IMR-90 (cell line): ENCODE results near the gene VPS52. TPM values are rescaled to one million over a fixed set of nuclear protein-coding genes. Genes with fewer than 3 reads are reported as not detected.

Source experiments
- ATAC-seq: fragments of 200-7000 bp; cut with Tn5 transposase; 2 replicates; pipeline ENCODE4 v1.9.1; 2020; ENCODE audit warnings: low read depth, mild to moderate bottlenecking, moderate library complexity
- BruUV-seq: library from RNA; stranded (reverse); fragments of 400-500 nt; replicated peaks from 2 replicates; lab custom pipeline; 2021; lab: Mats Ljungman, UMichigan
- CTCF ChIA-PET: fragments of 300-600 bp; formaldehyde crosslinking; extraction: SDS; loops from one replicate; lab custom pipeline; 2021; ENCODE audit warnings: antibody characterized with exemption; lab: Yijun Ruan, JAX
- POLR2A ChIA-PET: fragments of 300-600 bp; sonication (Branson Sonifier 250); formaldehyde crosslinking; loops from one replicate; lab custom pipeline; 2022; ENCODE audit warnings: antibody characterized with exemption; ENCODE audit not compliant: unreplicated experiment; lab: Charles Lee
- DNase-seq: peaks from one replicate; pipeline ENCODE4 v3.0.0; 2013
- H2AFZ ChIP-seq: replicated peaks from 2 replicates; pipeline ENCODE3; 2013; ENCODE audit warnings: low read length, mild to moderate bottlenecking; ENCODE audit not compliant: poor library complexity
- H2AK5ac ChIP-seq: 2 replicates; pipeline ENCODE4 v1.6.1; 2013; ENCODE audit warnings: low read depth, low read length, inconsistent platforms
- H2AK9ac ChIP-seq: replicated peaks from 2 replicates; pipeline ENCODE3; 2013; ENCODE audit warnings: mild to moderate bottlenecking, low read depth, low read length, moderate library complexity; ENCODE audit not compliant: poor library complexity
- H2BK120ac ChIP-seq: 2 replicates; pipeline ENCODE4 v1.6.1; 2013; ENCODE audit warnings: low read depth, low read length, inconsistent platforms
- H2BK15ac ChIP-seq: 3 replicates; pipeline ENCODE4 v1.6.1; 2013; ENCODE audit warnings: low read depth, low read length, inconsistent platforms
- H2BK20ac ChIP-seq: 2 replicates; pipeline ENCODE4 v1.6.1; 2013; ENCODE audit warnings: low read depth, mild to moderate bottlenecking, inconsistent platforms, low read length, moderate library complexity
- H2BK5ac ChIP-seq: 2 replicates; pipeline ENCODE4 v1.6.1; 2013; ENCODE audit warnings: mild to moderate bottlenecking, low read depth, low read length, inconsistent platforms; ENCODE audit not compliant: poor library complexity, severe bottlenecking
- H3K14ac ChIP-seq: replicated peaks from 2 replicates; pipeline ENCODE4 v1.6.1; 2013; ENCODE audit warnings: low read depth, low read length, inconsistent platforms
- H3K18ac ChIP-seq: 2 replicates; pipeline ENCODE4 v1.6.1; 2013; ENCODE audit warnings: low read depth, low read length, control low read depth
- H3K23ac ChIP-seq: 2 replicates; pipeline ENCODE4 v1.6.1; 2013; ENCODE audit warnings: low read depth, low read length, inconsistent platforms
- H3K27ac ChIP-seq: 2 replicates; pipeline ENCODE4 v1.5.1; 2013; ENCODE audit warnings: mild to moderate bottlenecking, control low read depth, low read length; ENCODE audit not compliant: insufficient read depth
- H3K27me3 ChIP-seq: 2 replicates; pipeline ENCODE4 v1.6.1; 2013; ENCODE audit warnings: low read length; ENCODE audit not compliant: control insufficient read depth, insufficient read depth
- H3K36me3 ChIP-seq: 2 replicates; pipeline ENCODE4 v1.6.1; 2013; ENCODE audit warnings: low read length, mixed read lengths; ENCODE audit not compliant: control insufficient read depth, insufficient read depth
- H3K4ac ChIP-seq: 2 replicates; pipeline ENCODE4 v1.6.1; 2013; ENCODE audit warnings: low read depth, low read length, inconsistent platforms
- H3K4me1 ChIP-seq: 2 replicates; pipeline ENCODE4 v1.6.1; 2013; ENCODE audit warnings: low read length, mixed read lengths; ENCODE audit not compliant: control insufficient read depth, insufficient read depth
- H3K4me2 ChIP-seq: 2 replicates; pipeline ENCODE4 v1.6.1; 2013; ENCODE audit warnings: low read depth, mild to moderate bottlenecking, control low read depth, low read length, moderate library complexity
- H3K4me3 ChIP-seq: 2 replicates; pipeline ENCODE4 v1.5.1; 2013; ENCODE audit warnings: low read depth, mild to moderate bottlenecking, control low read depth, low read length, moderate library complexity; ENCODE audit not compliant: insufficient read depth
- H3K56ac ChIP-seq: 2 replicates; pipeline ENCODE4 v1.6.1; 2013; ENCODE audit warnings: low read length, inconsistent platforms; ENCODE audit not compliant: insufficient read depth; ENCODE audit errors: extremely low read depth
- H3K79me1 ChIP-seq, 2 experiments: 2 replicates each; pipeline ENCODE4 v1.6.1; 2013; ENCODE audit warnings: low read length in 2 of 2, inconsistent platforms in 1 of 2, low read depth in 1 of 2
- H3K9ac ChIP-seq: 2 replicates; pipeline ENCODE4 v1.6.1; 2013; ENCODE audit warnings: low read depth, low read length, control low read depth
- H3K9me1 ChIP-seq: 2 replicates; pipeline ENCODE4 v1.6.1; 2013; ENCODE audit warnings: low read length, inconsistent platforms; ENCODE audit not compliant: insufficient read depth
- H3K9me3 ChIP-seq: 2 replicates; pipeline ENCODE4 v1.6.1; 2013; ENCODE audit warnings: low read length; ENCODE audit not compliant: control insufficient read depth, insufficient read depth
- H4K20me1 ChIP-seq: 2 replicates; pipeline ENCODE4 v1.6.1; 2013; ENCODE audit warnings: low read length, inconsistent platforms; ENCODE audit not compliant: insufficient read depth
- H4K5ac ChIP-seq: 2 replicates; pipeline ENCODE4 v1.6.1; 2013; ENCODE audit warnings: mild to moderate bottlenecking, low read depth, low read length, control low read depth
- H4K8ac ChIP-seq, 2 experiments: 2 replicates each; pipeline ENCODE4 v1.6.1; 2013; ENCODE audit warnings: low read depth in 2 of 2, low read length in 2 of 2, control low read depth in 1 of 2, inconsistent platforms in 1 of 2
- H4K91ac ChIP-seq: 2 replicates; pipeline ENCODE4 v1.6.1; 2013; ENCODE audit warnings: low read depth, low read length, inconsistent platforms; ENCODE audit not compliant: insufficient read depth
- BHLHE40 ChIP-seq: fragments of 150-350 bp; IDR thresholded peaks from 2 replicates; pipeline ENCODE4 v1.6.1; 2016; ENCODE audit warnings: mild to moderate bottlenecking, low read depth, low read length
- CEBPB ChIP-seq: IDR thresholded peaks from 2 replicates; pipeline ENCODE4 v1.6.1; 2012; ENCODE audit warnings: low read depth, low read length, improper control_type of control experiment
- CHD1 ChIP-seq: IDR thresholded peaks from 2 replicates; pipeline ENCODE4 v1.6.1; 2012; ENCODE audit warnings: low read depth, low read length, improper control_type of control experiment
- FOS ChIP-seq: fragments of 150-350 bp; IDR thresholded peaks from 2 replicates; pipeline ENCODE4 v1.6.1; 2016; ENCODE audit warnings: low read depth, low read length
- MAFK ChIP-seq: IDR thresholded peaks from 2 replicates; pipeline ENCODE4 v1.6.1; 2012; ENCODE audit warnings: low read depth, low read length, improper control_type of control experiment
- MAZ ChIP-seq: IDR thresholded peaks from 2 replicates; pipeline ENCODE4 v1.6.1; 2012; ENCODE audit warnings: low read depth, mild to moderate bottlenecking, low read length, improper control_type of control experiment, moderate library complexity, borderline replicate concordance
- MXI1 ChIP-seq: IDR thresholded peaks from 2 replicates; pipeline ENCODE4 v1.6.1; 2012; ENCODE audit warnings: low read depth, mild to moderate bottlenecking, low read length, moderate library complexity, borderline replicate concordance
- NFE2L2 ChIP-seq: fragments of 150-350 bp; IDR thresholded peaks from 2 replicates; pipeline ENCODE4 v1.6.1; 2016; ENCODE audit warnings: low read depth, mild to moderate bottlenecking, low read length
- POLR2A ChIP-seq: IDR thresholded peaks from 2 replicates; pipeline ENCODE4 v1.6.1; 2012; ENCODE audit warnings: mild to moderate bottlenecking, low read depth, low read length
- RAD21 ChIP-seq: IDR thresholded peaks from 2 replicates; pipeline ENCODE4 v1.6.1; 2012; ENCODE audit warnings: low read length, improper control_type of control experiment
- RCOR1 ChIP-seq: IDR thresholded peaks from 2 replicates; pipeline ENCODE4 v1.6.1; 2012; ENCODE audit warnings: mild to moderate bottlenecking, low read length, improper control_type of control experiment; ENCODE audit not compliant: insufficient replicate concordance
- RFX5 ChIP-seq: IDR thresholded peaks from 2 replicates; pipeline ENCODE4 v1.8.0; 2012; ENCODE audit warnings: low read depth, mild to moderate bottlenecking, low read length, moderate library complexity
- SMC3 ChIP-seq: fragments of 150-350 bp; IDR thresholded peaks from 2 replicates; pipeline ENCODE4 v1.6.1; 2016; ENCODE audit warnings: low read depth, mild to moderate bottlenecking, antibody characterized with exemption, low read length, moderate library complexity
- WGBS, 2 experiments: methylation state at CpG; one replicate each; pipeline versions ENCODE4 v1.1.5 to v1.1.7; 2013; ENCODE audit warnings: missing lambda C conversion rate in 2 of 2; ENCODE audit not compliant: insufficient read length in 1 of 2; ENCODE audit errors: extremely low coverage in 2 of 2; 5-methylcytosine and 5-hydroxymethylcytosine counted together
- dilution Hi-C: fragments of 300-500 bp; cut with HindIII; formaldehyde crosslinking; loops from one replicate; pipeline ENCODE4 v1.14.3; 2018; ENCODE audit warnings: low sequenced_read_pairs; ENCODE audit not compliant: unreplicated experiment
- in situ Hi-C: fragments of 300-500 bp; cut with MboI; formaldehyde crosslinking; loops from 3 replicates; pipeline ENCODE4 v1.14.3; 2019; ENCODE audit warnings: low sequenced_read_pairs, inconsistent platforms, mixed read lengths
- intact Hi-C: fragments of 100-400 bp; cut with micrococcal nuclease; formaldehyde crosslinking; loops from 2 replicates; pipeline ENCODE4 v1.10.0; 2022
- polyA plus RNA-seq, 3 experiments: library from polyadenylated mRNA; depleted of rRNA; stranded (reverse); fragments of >200 nt; gene quantifications; 2 replicates each; pipeline ENCODE4 v1.2.3, GENCODE V29; 2012; ENCODE audit warnings: low replicate concordance in 1 of 3
- total RNA-seq: library from RNA; depleted of rRNA; stranded (reverse); fragments of >200 nt; gene quantifications from 2 replicates; pipeline ENCODE4 v1.2.3, GENCODE V29; 2012
- TF ChIP-seq, protein P1 (sequence below): fragments of 150-350 bp; IDR thresholded peaks from 2 replicates; pipeline ENCODE4 v1.6.1; 2017; ENCODE audit warnings: mild to moderate bottlenecking, antibody characterized with exemption, low read length, low read depth
- TF ChIP-seq, protein P2 (sequence below): fragments of 150-350 bp; IDR thresholded peaks from 2 replicates; pipeline ENCODE4 v1.6.1; 2016; ENCODE audit warnings: low read depth, mild to moderate bottlenecking, low read length, moderate library complexity, borderline replicate concordance
- TF ChIP-seq, protein P3 (sequence below): conservative IDR thresholded peaks from 2 replicates; pipeline ENCODE4 v1.5.1; 2012; ENCODE audit warnings: mild to moderate bottlenecking, low read depth, low read length, improper control_type of control experiment

Gene VPS52
- total and polyA plus RNA-seq, 2 of the 4 experiments (the other 2 are of a cell fraction) = 29.8 to 54.6 TPM

DNA sequence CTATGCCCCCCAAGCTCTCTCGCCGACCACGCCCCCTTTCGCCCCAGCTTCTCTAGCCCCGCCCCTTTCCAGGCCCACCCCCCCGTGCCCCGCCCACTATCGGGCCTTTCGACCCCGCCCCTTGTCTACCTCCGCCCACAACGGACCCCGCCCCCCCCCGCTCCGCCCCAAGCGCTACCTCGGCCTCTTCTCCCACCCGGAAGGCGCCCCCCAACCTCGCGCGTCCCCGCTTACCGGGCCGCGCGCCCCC, 45.7 kb upstream of the VPS52 start:
- Histone ChIP-seq H2BK120ac (no peak overlapping the region), H3K4me1 (peaks cover 37% of the 10 kb centered on the region), H3K9me3 (no peaks in the 10 kb centered on the region), H3K9me1 (peaks cover 22% of the 10 kb centered on the region), H3K4ac (no peak overlapping the region), H4K20me1 (peaks cover 14% of the 10 kb centered on the region), H3K4me2 (peak overlapping the region; percentile 70), H4K5ac (no peak overlapping the region), H3K27me3 (no peaks in the 10 kb centered on the region), H2BK5ac (no peak overlapping the region), H3K9ac (no peak overlapping the region), H3K4me3 (peak overlapping the region; percentile 55), H3K79me1 (peaks cover 38 to 85% of the 10 kb centered on the region in 2 experiments), H3K18ac (no peak overlapping the region), H2AK9ac (no peak overlapping the region), H4K91ac (no peak overlapping the region), H4K8ac (0 out of 4 replicates have a peak overlapping the region, but pooled peaks of 1 of the 2 experiments have one; percentile 19), H3K23ac (no peak overlapping the region), H3K27ac (no peak overlapping the region), H2BK20ac (no peak overlapping the region), H2BK15ac (no peak overlapping the region), H3K36me3 (peaks cover 28% of the 10 kb centered on the region), H3K14ac (no peak overlapping the region), H2AFZ (no peak overlapping the region), H3K56ac (no peak overlapping the region), H2AK5ac (no peak overlapping the region)
- DNase-seq (no peak), ATAC-seq (no peak)
- no TSS peak for BruUV-seq
- ChIA-PET POLR2A (interaction anchor here (0.7 to 1.5 kb wide), 2 partner anchors 28 to 63 kb away, joined by 3 to 6 read pairs; partner anchors contain the start of genes PFDN6 and WDR46), CTCF (interaction anchor here (0.5 kb wide), 1 partner anchor 68 kb away, joined by 3 read pairs; no protein-coding TSS in a partner anchor)
- intact Hi-C loops (no loop called here), in situ Hi-C loops (no loop called here), dilution Hi-C loops (no loop called here)
- 0% methylated on average over 2 of the region's 27 CpGs; no CpG with 5 or more reads in 1 of the 2 experiments for WGBS, 2 experiments
- TF ChIP-seq NFE2L2 (no peak), BHLHE40 (no peak), RFX5 (no peak), POLR2A (no peak), CEBPB (no peak), FOS (no peak), RCOR1 (no peak), CHD1 (no peak), RAD21 (no peak), MAZ (no peak), MAFK (no peak), MXI1 (no peak), SMC3 (no peak)
- TF ChIP-seq, protein P1, sequence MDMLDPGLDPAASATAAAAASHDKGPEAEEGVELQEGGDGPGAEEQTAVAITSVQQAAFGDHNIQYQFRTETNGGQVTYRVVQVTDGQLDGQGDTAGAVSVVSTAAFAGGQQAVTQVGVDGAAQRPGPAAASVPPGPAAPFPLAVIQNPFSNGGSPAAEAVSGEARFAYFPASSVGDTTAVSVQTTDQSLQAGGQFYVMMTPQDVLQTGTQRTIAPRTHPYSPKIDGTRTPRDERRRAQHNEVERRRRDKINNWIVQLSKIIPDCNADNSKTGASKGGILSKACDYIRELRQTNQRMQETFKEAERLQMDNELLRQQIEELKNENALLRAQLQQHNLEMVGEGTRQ = no peak
- TF ChIP-seq, protein P2, sequence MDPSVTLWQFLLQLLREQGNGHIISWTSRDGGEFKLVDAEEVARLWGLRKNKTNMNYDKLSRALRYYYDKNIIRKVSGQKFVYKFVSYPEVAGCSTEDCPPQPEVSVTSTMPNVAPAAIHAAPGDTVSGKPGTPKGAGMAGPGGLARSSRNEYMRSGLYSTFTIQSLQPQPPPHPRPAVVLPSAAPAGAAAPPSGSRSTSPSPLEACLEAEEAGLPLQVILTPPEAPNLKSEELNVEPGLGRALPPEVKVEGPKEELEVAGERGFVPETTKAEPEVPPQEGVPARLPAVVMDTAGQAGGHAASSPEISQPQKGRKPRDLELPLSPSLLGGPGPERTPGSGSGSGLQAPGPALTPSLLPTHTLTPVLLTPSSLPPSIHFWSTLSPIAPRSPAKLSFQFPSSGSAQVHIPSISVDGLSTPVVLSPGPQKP = no peak
- TF ChIP-seq, protein P3, sequence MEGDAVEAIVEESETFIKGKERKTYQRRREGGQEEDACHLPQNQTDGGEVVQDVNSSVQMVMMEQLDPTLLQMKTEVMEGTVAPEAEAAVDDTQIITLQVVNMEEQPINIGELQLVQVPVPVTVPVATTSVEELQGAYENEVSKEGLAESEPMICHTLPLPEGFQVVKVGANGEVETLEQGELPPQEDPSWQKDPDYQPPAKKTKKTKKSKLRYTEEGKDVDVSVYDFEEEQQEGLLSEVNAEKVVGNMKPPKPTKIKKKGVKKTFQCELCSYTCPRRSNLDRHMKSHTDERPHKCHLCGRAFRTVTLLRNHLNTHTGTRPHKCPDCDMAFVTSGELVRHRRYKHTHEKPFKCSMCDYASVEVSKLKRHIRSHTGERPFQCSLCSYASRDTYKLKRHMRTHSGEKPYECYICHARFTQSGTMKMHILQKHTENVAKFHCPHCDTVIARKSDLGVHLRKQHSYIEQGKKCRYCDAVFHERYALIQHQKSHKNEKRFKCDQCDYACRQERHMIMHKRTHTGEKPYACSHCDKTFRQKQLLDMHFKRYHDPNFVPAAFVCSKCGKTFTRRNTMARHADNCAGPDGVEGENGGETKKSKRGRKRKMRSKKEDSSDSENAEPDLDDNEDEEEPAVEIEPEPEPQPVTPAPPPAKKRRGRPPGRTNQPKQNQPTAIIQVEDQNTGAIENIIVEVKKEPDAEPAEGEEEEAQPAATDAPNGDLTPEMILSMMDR = no peak
